ENCODE data around the gene STXBP6. TPM values are rescaled to one million over a fixed set of nuclear protein-coding genes. Genes with fewer than 3 reads are reported as not detected.

STXBP6 gene
- polyA plus RNA-seq, 1 donor (not counting 4 experiments of a cell fraction or from before 2014, with no cell fraction given), result 1.4 TPM

DNA sequence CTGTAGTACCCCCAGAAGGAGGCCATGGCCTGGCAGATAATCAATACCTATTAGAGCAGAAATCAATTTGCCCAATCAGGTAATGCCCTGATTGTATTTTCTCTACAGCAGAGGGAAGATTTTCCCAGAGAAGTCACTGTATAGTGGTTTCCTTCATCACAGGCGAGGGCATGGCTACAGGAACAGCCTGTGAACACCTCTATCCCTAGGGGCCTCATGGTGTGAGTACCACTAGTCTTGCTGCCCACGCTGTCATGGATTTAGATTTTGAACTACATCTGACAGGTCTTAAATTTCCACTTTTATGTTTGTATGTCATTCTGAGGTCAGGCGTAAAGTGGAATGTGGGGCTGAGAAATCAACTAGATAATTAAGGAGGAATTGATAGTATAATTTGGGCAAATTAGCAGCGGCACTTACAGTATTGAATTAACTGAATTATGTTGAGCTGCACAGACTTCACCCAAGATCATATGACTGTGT lies 42.4 kb upstream of the STXBP6 start:
- no peaks in the 10 kb centered on the region for H3K9me1 ChIP-seq (ENCODE audit: control insufficient read depth, extremely low read depth, insufficient read depth, low read length)
- no peaks in the 10 kb centered on the region for H3K79me2 ChIP-seq (ENCODE audit: control insufficient read depth, insufficient read depth, low read length)
- no peaks in the 10 kb centered on the region for H3K9me3 ChIP-seq (ENCODE audit: control insufficient read depth, low read depth, low read length)
- no peak overlapping the region for H3K9ac ChIP-seq (ENCODE audit: control insufficient read depth, extremely low read depth, insufficient read depth, low read length)
- H3K27ac ChIP-seq (ENCODE audit: control insufficient read depth, insufficient read depth, low read length), result no peak overlapping the region
- no peak for DNase-seq (ENCODE audit: low read depth, low spot score)
- no peak overlapping the region for H3K4me3 ChIP-seq (ENCODE audit: control insufficient read depth in 2 of 3, extremely low read depth in 1 of 3, insufficient read depth in 2 of 3, low read depth in 1 of 3, low read length in 3 of 3)
- H3K27me3 ChIP-seq (ENCODE audit: control insufficient read depth, extremely low read depth, insufficient read depth, low read length), result no peaks in the 10 kb centered on the region
- no peaks in the 10 kb centered on the region for H3K36me3 ChIP-seq (ENCODE audit: control insufficient read depth in 2 of 2, extremely low read depth in 1 of 2, insufficient read depth in 2 of 2, low read length in 2 of 2)
- H3K4me2 ChIP-seq (ENCODE audit: control insufficient read depth, extremely low read depth, insufficient read depth, low read depth, low read length), result no peak overlapping the region
- H4K20me1 ChIP-seq (ENCODE audit: control insufficient read depth, extremely low read depth, insufficient read depth, low read length), result no peaks in the 10 kb centered on the region
- dilution Hi-C loops (cut with MboI; ENCODE audit: extremely low pct_ligation_motif_present, low sequenced_read_pairs), result no loop called here
- TF ChIP-seq EZH2 (IDR thresholded peaks at IDR 0.05; ENCODE audit: low read length), result no peak
- TF ChIP-seq, protein P1, sequence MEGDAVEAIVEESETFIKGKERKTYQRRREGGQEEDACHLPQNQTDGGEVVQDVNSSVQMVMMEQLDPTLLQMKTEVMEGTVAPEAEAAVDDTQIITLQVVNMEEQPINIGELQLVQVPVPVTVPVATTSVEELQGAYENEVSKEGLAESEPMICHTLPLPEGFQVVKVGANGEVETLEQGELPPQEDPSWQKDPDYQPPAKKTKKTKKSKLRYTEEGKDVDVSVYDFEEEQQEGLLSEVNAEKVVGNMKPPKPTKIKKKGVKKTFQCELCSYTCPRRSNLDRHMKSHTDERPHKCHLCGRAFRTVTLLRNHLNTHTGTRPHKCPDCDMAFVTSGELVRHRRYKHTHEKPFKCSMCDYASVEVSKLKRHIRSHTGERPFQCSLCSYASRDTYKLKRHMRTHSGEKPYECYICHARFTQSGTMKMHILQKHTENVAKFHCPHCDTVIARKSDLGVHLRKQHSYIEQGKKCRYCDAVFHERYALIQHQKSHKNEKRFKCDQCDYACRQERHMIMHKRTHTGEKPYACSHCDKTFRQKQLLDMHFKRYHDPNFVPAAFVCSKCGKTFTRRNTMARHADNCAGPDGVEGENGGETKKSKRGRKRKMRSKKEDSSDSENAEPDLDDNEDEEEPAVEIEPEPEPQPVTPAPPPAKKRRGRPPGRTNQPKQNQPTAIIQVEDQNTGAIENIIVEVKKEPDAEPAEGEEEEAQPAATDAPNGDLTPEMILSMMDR (optimal IDR thresholded peaks at IDR 0.05 in 1 of 3, IDR thresholded peaks at IDR 0.05 in 1 of 3, conservative IDR thresholded peaks at IDR 0.05 in 1 of 3; ENCODE audit: extremely low read depth in 1 of 3, insufficient read depth in 2 of 3, low read length in 3 of 3), result no peak
- peaks cover 6% of the 10 kb centered on the region for H3K4me1 ChIP-seq (ENCODE audit: control insufficient read depth, extremely low read depth, insufficient read depth, low read length)
- FAIRE-seq, result no peak
- H2AFZ ChIP-seq (ENCODE audit: control insufficient read depth, low read length), result no peak overlapping the region

DNA sequence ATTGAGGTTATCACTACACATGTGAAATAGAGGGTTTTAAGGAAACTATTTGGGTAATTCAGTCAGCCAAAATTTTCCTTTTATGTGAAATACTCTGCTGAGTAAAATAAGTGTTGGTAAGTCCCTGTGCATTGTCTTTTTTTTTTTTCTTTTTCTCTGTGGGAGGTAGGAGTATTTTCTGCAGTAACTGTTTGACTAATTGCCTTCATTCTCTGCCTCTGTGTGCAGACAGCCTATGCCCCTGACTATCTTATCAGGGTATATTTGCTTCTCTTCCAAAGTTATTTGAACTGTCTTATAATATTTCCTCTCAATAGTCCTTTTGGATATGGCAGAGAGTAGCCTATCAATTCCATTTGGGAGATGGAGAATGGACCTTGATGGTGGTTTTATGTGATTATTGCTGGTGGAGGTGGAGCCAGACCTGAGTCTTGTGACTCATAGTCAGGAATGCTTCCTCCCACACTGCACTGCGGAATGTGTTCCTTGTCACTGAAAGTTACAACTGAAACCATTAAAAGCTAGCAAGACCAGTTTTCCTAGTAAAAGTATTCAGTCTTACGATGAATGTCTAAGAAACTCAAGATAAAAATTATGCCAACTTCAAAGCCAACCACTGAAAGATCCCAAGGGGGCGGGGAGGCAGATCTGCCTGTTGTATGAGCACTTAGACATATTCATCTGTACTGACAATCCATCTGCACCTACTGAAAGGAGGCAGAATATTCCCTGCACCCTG lies 40.9 kb upstream of the STXBP6 start:
- H3K9me1 ChIP-seq (ENCODE audit: control insufficient read depth, extremely low read depth, insufficient read depth, low read length), result no peaks in the 10 kb centered on the region
- H3K4me3 ChIP-seq (ENCODE audit: control insufficient read depth in 2 of 3, extremely low read depth in 1 of 3, insufficient read depth in 2 of 3, low read depth in 1 of 3, low read length in 3 of 3), result peak overlapping the region in 2 of 3 experiments; percentile 9 to 19
- no peak overlapping the region for H3K27ac ChIP-seq (ENCODE audit: control insufficient read depth, insufficient read depth, low read length)
- no peak overlapping the region for H3K9ac ChIP-seq (ENCODE audit: control insufficient read depth, extremely low read depth, insufficient read depth, low read length)
- DNase-seq (ENCODE audit: low read depth, low spot score) (peak; percentile 21), FAIRE-seq (peak; percentile 65)
- H3K79me2 ChIP-seq (ENCODE audit: control insufficient read depth, insufficient read depth, low read length), result no peaks in the 10 kb centered on the region
- dilution Hi-C loops (cut with MboI; ENCODE audit: extremely low pct_ligation_motif_present, low sequenced_read_pairs), result no loop called here
- no peaks in the 10 kb centered on the region for H3K36me3 ChIP-seq (ENCODE audit: control insufficient read depth in 2 of 2, extremely low read depth in 1 of 2, insufficient read depth in 2 of 2, low read length in 2 of 2)
- H4K20me1 ChIP-seq (ENCODE audit: control insufficient read depth, extremely low read depth, insufficient read depth, low read length), result no peaks in the 10 kb centered on the region
- TF ChIP-seq, protein P1 (optimal IDR thresholded peaks at IDR 0.05 in 1 of 3, IDR thresholded peaks at IDR 0.05 in 1 of 3, conservative IDR thresholded peaks at IDR 0.05 in 1 of 3; ENCODE audit: extremely low read depth in 1 of 3, insufficient read depth in 2 of 3, low read length in 3 of 3), result no peak
- TF ChIP-seq EZH2 (IDR thresholded peaks at IDR 0.05; ENCODE audit: low read length), result no peak
- H3K4me1 ChIP-seq (ENCODE audit: control insufficient read depth, extremely low read depth, insufficient read depth, low read length), result peaks cover 6% of the 10 kb centered on the region
- H3K9me3 ChIP-seq (ENCODE audit: control insufficient read depth, low read depth, low read length), result no peaks in the 10 kb centered on the region
- peak overlapping the region; percentile 59 for H3K4me2 ChIP-seq (ENCODE audit: control insufficient read depth, extremely low read depth, insufficient read depth, low read depth, low read length)
- H2AFZ ChIP-seq (ENCODE audit: control insufficient read depth, low read length), result peak overlapping the region; percentile 47
- no peaks in the 10 kb centered on the region for H3K27me3 ChIP-seq (ENCODE audit: control insufficient read depth, extremely low read depth, insufficient read depth, low read length)
